HG02763 (cell line): ENCODE data around the gene UBE2O.
A peak's percentile ranks its signal among the peaks of the same experiment; 100 is the strongest.

Experiments used
- ATAC-seq: cut with Tn5 transposase; IDR thresholded peaks from one replicate; pipeline ENCODE4 v1.9.1; 2021; ENCODE audit warnings: mild to moderate bottlenecking, moderate library complexity; ENCODE audit not compliant: unreplicated experiment

The UBE2O gene

DNA sequence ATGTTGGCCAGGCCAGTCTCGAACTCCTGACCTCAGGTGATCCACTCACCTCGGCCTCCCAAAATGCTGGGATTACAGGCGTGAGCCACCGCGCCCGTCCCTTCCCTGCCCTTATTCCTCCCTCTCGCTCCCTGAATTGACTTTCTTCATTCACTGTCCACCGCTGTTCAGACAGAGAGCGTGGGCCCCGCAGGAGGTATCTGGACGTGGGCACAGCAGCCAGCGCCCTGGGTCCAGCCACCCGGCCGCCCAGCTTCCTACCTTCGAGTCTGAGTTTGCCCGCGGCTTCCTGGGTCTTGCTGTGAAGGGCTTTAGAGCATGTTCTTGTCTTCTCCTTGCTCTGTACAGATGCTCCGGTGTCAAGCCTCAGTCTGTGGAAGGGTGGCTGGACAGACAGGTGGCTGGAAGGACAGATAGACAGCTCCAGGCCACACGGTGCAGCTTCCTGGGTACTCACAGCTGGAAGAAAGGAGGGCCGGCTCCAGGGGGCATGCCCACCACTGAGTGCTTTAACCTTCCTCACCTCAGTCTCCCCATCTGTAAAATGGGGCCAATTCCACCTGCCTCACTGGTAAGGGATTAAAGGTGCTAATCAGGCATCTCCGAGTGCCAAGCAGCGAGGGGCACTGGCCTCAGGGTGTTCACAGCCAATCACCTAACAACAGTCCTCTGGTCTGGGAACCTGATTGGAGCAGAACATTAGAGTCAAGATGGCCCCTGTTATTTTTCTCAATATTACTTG is 34.7 kb upstream of the UBE2O start:
- ATAC-seq, result no peak

DNA sequence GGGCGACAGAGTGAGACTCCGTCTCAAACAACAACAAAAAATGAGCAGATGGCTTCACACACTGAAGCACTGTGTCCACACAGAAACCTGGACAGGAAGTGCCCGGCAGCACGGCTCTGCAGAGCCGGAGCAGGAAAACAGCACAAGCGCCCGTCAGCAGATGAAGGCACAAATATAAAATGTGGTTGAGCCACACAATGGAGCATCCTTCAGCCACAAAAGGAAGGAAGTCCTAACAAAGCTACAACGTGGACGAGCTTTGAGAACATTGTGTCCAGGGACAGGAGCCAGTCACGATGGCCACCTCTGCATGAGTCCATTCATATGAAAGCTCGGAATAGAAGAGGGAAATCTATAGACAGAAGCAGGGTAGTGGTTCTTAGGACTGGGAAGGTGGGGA is 32.6 kb upstream of the UBE2O start:
- ATAC-seq, result no peak

DNA sequence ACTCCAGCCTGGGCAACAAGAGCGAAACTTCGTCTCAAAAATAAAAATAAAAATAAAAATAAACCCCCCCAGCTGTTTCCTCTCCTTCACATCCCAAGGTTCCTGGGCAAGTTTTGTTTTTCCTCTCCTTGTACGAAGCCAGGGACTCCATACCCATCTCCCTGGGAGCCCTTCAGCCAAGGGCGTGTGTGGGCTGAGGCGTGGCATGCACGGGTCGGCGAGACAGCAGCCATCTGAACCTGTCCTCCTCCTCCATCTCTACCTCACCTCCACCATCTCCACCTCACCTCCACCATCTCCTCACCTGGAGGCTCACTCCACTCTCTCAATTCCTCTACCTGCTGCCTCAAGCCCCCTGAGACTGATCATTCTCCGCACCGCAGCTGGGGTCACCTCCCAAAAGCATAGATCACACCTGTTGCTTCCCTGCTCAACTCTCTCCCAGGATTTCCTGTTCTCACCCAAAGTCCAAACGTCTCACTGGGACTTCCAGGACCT is 31.3 kb upstream of the UBE2O start:
- no peak for ATAC-seq

DNA sequence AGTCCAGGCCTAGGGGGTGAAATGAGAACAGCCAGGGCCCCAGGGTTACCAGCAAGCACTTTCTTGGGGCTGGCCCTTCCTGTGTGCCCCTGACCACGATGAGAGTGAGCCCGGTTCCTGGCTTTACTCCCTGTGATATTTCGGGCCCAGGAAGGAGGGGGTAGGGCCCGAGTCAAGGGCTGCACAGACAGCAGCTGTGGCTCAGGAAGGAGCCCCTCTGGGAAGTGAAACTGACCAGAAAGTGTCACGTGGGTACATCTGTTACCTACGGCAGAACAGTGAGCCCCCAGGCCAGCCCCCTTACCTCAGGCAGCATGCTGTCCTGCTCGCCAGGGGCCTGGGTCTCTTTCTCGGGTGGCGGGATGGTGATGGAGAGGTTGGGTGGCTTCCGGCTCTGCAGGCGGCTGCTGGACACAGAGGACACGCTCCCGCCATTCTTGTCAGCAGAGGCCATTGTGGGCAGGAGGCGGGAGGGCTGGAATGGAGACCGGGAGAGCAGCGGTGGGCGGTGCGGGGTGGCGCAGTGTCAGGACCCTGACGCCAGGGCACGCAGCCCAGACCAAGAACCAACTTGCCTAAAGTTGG is 28.2 kb upstream of the UBE2O start:
- peak; percentile 56 for ATAC-seq

DNA sequence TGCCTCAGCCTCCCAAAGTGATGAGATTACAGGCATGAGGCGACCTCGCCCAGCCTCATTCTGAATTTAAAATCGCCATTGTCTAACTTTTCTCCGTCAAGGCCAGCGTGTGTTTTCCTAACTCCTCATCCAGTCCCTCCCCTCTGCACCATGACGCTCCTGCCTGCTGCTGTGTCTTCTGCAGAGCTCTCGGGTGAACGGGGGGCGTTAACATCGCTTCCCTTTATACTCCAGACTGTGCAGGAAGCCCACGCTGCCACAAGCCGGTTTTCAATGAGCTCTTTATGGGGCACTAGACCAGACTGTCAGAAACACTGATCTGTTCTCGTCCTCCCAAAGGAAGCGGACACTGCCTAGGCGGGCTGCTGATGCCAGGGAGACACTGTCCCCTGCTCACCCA is 27.7 kb upstream of the UBE2O start:
- no peak for ATAC-seq

DNA sequence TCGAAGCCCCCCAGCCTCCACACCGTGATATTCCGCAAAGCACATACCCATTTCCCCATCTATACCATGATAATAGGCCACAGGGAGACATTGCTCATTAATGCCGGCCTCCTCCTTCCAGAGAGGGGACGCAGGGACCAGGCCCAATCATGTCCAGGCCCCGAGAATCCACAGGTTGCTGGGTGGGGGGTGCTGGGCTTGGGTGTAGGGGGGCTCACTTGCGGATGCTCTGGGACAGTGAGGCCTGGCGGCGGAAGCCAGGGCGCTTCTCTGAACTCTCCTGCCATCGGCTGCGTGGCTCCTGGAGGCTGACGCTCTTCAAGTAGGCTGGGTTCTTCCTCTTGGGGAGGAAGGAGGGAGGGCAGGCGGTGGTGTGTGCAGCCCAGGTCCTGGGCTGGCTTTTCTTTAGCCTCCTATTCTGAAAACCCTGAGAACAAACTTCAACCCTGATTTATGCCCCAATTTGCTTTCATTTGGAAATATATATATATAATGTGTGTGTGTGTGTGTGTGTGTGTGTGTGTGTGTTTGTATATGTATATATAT is 26.6 kb upstream of the UBE2O start:
- ATAC-seq, result no peak

DNA sequence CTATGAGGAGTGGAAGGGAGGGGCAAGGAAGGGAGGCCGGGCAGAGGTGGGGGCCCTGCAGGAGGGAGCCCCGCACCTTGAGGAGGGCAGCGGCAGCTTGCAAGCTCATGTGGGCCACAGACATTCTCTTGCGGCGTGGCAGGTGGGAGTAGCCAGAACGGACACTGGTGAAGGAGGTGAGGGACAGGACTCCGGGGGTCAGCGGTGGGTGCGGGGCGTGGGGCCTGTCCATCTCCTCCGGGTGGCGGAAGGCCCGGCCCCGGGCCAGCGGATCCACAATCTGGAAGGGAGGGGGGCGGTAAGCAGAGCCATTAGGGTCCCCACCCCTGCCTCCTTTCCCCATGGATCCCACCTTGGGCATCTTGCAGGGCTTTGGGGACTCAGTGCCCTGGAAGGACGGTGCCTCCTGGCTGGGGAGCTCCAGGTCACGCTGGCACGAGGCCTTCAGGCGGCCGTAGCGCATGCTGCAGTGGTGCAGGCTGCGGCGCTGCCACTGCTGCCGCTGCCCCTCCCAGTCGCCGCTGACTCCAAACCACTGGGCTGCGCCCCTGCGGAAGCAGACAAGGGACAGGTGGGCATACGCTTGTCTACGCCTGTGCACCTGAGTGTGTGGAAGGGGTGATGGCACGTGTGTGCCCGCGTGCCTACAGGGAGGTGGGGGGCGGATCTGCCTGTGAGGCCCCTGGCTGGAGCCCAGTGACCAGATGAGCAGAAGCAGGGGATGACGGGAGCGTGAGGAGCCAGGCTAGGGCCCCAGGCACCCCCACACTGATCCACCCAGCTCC is 26.0 kb upstream of the UBE2O start:
- no peak for ATAC-seq

DNA sequence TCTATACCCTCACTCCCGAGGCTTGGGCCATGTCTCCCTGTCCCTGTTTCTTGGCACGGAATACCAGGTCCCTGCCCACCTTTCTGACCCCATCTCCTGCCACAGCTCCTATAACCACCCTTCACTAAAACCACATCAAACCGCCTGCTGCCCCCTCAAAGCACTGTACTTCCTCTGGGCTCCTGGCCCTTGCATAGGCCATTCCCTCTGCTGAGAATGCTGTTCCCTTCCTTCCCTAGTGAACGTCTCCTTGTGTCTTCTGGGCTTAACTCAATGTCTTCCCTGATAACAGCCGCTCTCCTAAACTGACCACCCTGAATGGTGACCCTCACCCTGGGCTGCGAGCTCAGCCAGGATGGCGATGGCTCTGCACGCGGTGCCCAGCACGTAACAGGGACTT is 25.1 kb upstream of the UBE2O start:
- ATAC-seq, result no peak

DNA sequence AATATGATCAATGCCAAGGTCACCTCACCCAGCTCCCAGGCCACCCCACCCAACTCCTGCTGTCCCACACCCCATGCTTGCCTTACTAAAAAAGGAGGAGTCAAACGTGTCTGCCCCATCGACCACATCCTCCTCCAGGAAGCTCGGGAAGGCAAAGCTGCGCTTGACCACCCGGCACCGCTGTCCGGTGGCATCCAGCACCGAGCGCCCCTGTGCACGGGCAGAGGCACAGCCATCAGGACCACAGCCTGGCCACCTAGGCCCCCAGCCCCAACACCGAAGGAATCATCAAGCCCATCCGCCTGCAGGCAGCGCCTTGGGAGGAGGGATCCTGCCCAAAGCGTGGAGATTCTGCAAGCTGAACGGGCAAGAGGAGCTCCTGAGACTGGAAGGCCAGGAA is 24.6 kb upstream of the UBE2O start:
- ATAC-seq, result no peak

DNA sequence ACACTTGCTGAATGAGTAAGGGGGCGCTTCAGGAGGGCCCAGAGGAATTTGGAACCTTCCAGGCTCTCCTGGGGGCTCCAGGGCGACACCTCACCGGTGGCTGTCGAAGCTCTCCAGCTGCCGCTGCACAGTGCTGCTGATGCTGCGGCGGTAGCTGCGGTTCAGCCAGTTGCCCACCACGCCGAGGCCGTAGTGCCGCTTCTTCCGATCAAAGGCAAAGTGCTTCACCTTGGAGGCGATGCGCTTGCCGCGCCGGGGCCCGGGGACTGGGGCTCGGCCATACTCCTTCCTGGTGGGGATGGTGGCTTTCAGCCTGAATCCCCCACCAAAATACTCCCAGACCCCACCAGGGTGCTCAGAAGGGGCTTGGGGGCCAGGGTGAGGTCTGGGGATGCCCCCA is 23.8 kb upstream of the UBE2O start:
- no peak for ATAC-seq

DNA sequence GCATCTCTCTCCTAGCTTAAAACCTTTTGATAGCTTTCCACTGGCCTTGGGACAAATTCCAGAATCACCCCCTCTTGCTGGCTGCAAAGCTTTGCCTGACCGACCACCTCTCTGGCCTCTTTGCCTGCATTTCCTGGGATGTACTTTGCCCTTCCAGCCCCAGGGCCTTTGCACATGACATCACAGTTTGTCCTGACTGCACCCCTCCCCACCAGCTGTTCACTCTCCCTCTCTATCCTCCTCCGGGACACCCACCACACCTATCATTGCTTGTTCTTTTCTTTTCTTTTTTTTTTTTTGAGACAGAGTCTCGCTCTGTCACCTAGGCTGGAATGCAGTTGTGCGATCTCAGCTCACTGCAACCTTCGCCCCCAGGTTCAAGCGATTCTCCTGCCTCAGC is 22.4 kb upstream of the UBE2O start:
- ATAC-seq, result no peak

DNA sequence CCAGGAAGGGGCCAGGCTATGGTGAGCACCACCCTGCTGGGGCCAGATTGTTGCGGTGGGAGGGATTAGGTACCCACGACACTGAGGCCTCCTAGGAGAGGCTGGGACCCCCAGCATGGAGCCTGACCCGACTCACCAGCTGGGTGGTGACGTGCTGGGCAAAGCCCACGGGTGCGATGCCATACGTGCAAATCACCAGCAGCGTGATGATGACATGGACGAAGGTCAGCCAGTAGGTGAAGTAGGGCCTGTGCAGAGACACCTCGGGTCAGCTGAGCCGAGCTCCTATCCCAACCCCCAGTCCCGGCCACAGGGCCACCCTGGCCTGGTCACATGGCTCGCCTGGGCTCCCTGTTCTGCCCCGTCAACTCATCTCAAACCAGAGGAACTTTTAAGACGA is 21.9 kb upstream of the UBE2O start:
- ATAC-seq, result no peak

DNA sequence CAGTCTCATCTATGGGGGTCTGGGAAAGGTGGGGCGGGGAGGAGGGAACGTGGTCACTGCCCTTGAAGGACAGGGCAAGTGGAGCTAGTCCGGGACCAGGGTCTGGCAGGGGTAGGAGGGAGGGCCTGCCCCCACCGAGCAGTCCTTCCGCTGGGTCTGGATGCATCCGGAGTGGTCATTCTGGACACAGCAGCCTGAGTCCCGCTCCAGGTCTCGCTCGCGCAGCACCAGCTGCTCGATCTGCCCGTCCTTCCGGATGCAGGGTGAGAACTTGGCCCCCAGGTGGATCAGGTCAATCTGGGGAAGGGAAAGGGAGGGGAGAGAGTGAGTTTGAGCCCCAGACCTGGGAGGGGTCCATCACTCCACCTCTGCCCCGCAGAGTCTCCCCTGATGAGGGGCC is 21.3 kb upstream of the UBE2O start:
- ATAC-seq, result no peak

DNA sequence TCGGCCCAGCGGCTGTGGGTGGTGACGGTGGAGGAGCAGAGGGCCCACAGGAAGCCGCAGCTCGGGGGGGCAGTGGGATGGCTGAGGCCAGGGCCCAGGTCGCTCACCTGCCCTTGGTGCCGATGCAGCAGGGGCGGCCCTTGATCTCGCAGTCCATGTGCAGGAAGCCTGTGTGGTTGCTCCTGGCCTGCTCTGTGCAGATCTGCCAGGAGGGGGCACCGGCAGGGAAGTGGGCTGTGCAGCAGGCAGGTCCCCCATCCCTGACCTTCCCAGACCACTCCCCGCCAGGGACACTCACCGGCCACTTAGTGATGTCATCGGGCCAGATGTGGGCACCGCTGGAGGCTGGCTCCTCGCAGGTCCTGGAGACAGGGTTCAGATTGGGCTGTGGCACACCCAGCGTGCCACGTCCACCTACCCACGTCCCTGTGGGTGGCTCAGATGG is 20.6 kb upstream of the UBE2O start:
- ATAC-seq, result no peak

DNA sequence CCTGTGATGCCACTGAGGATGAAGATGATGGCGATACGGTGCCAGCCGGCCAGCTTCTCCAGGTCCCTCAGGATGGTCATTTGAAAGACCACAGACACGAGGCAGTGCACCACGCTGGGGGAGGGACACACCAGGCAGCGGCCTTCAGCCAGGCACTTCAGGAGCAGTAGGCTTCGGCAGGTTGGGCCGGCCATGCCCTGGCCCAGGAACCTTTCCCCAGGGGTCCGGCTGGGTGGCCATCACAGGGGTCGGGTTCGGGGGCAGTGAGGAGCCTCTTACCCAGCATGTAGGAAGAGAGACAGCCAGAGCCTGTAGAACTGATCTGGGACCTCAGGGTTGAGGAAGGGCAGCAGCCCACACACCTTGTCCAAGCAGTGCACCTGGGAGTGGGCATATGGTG is 19.8 kb upstream of the UBE2O start:
- no peak for ATAC-seq

DNA sequence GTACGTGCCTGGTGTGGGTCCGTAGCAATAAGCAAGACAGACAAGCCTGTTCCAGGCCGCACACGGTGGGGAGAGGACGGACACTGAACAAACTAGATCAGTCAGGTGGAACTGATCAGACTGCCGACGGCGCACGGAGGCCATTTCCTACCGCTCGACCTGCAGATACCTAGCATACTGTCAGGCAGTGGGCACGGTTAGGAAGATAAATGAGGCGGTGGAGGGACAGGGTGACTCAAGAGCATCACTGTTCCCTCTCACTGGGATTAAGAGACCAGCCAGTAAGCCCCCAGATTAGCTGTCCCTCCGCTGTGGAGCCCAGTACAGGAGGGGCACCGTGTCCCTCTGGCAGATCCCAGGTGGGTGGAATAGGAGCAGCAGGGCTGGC is 19.3 kb upstream of the UBE2O start:
- ATAC-seq, result no peak

DNA sequence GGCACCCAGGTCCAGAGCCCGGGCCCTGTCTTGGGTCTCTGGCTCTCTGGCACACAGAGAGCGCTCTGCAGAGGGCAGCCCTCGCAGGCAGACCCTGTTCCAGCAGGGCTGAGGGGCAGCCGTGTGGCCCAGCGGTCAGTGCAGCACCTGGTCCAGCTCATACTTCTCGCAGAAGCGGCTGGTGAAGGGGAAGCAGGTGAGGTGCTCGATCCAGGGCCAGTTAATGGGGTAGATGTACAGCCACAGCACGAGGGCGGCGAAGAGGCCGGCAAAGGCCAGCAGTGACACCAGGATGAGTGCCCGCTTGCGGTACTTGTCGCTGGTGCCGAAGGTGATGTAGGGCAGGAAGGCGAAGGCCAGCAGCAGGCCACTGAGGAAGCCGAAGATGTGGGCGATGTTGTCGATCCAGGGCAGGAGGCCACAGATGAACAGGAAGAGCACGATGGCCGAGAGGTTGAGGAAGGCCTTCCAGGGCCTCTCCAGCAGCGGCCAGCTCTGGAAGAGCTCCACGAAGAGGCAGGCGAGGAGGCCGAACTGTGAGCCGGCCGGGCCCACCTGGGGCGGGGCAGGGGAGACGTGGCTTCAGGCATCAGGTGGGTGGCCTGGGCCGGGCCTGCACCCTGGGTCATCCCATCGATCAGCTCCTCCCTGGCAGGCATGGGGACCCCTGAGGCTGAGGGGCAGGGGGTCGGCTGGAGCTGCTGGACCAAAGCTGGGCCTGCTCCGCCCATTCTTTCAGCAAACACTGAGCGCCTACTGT is 18.7 kb upstream of the UBE2O start:
- ATAC-seq, result no peak

DNA sequence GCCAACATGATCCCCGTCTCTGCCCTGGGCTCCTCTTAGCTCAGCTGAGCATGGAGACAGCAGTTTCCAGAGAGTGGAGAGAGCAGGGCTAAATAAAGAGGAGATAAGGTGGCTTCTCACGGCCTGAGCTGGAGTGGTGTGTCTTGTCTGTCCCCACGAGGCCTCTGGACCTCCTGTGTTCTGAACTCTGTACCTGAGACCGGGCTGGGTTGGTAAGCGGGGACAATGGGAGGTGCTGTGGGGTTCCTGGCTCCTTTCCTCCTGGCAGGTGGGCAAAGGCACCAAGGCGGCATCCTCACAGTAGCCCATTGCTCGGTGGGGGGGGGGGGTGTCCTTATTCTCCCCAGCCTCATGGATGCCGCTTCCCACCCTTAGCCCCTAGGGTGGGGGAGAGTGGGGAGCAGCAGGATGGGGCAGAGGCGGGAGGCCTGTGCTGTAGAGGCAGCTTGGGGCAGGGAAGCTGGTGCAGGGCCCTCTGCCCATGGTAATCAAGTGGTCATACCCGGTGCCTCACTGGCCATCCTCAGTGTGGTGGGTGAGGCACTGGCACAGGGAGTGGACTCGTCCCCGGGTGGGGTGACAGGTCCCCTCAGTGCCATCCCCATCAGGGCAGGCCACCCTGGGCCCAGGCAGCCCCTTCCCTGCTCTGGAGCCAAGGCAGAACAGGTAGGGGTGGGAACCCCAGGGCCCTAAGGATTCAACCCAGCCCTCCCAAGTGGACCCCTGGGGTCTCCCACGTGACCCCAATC is 17.2 kb upstream of the UBE2O start:
- no peak for ATAC-seq

DNA sequence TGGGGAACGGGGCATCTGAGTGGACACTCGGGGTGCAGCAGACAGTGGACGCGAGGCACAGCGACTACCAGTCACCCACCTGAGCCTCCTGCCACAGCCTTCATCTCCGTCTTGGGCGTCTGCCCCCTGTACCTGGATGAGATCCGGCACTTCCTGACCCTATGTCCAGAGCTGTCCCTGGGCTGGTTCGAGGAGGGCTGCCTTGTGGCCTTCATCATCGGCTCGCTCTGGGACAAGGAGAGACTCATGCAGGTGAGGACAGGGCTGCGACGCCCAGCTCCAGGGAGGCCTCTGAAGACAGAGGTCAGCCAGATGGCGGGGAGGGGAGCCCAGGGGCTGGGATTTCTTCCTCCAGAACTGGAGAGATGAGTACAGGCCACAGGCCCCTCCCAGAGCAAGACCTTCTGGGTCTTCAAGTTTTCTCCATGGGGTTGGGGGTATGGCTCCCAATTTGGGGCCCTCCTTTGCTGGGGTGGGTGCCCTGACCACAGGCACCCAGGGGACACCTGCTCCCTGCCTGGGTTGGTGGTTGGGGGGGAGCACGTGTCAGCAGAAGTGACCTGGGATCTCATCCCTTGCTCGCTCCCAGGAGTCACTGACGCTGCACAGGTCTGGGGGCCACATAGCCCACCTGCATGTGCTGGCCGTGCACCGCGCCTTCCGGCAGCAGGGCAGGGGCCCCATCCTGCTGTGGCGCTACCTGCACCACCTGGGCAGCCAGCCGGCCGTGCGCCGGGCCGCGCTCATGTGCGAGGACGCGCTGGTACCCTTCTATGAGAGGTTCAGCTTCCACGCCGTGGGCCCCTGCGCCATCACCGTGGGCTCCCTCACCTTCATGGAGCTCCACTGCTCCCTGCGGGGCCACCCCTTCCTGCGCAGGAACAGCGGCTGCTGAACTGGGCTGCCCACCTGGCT is 16.4 kb upstream of the UBE2O start:
- no peak for ATAC-seq
